SK-N-SH (cell line): Measurements from ENCODE around the gene STON2. TPM values are rescaled to one million over a fixed set of nuclear protein-coding genes. Genes with fewer than 3 reads are reported as not detected.
A peak's percentile ranks its signal among the peaks of the same experiment; 100 is the strongest.

Experiments
- CTCF ChIA-PET: fragments of 300-600, 350-600 bp; formaldehyde crosslinking; extraction: SDS; loops from one replicate; lab custom pipeline; 2021; lab: Yijun Ruan, JAX
- POLR2A ChIA-PET: fragments of 350-600 bp; sonication (Branson Sonifier 250); formaldehyde crosslinking; extraction: SDS; loops from one replicate; lab custom pipeline; 2020; ENCODE audit warnings: antibody characterized with exemption, inconsistent platforms; lab: Yijun Ruan, JAX
- DNase-seq: peaks from one replicate; pipeline ENCODE4 v3.0.0; 2012
- H2AFZ ChIP-seq: fragments of 200-600 bp; sonication (generic); 2 replicates; pipeline ENCODE4 v1.8.1; 2016; ENCODE audit warnings: antibody characterized with exemption, mild to moderate bottlenecking, low read depth
- H3F3A ChIP-seq: fragments of 200-600 bp; sonication (generic); replicated peaks from 2 replicates; pipeline ENCODE3; 2016; ENCODE audit warnings: antibody characterized with exemption, mild to moderate bottlenecking; ENCODE audit not compliant: insufficient read depth
- H3K27ac ChIP-seq, 2 experiments: fragments of 200-500 bp in 1 of 2; fragments of 200-600 bp in 1 of 2; sonication (Bioruptor generic) in 1 of 2; sonication (generic), shearing (Covaris generic) in 1 of 2; 2 replicates each; pipeline versions ENCODE4 v1.5.1 to v1.6.1; 2014 to 2016; ENCODE audit warnings: low read depth in 2 of 2, inconsistent platforms in 1 of 2, low read length in 1 of 2, mild to moderate bottlenecking in 1 of 2, mixed read lengths in 1 of 2
- H3K27me3 ChIP-seq: fragments of 200-600 bp; sonication (generic), shearing (Covaris generic); 2 replicates; pipeline ENCODE4 v1.6.1; 2016; ENCODE audit warnings: mixed run types; ENCODE audit not compliant: insufficient read depth
- H3K36me3 ChIP-seq, 2 experiments: fragments of 200-500 bp in 1 of 2; fragments of 200-600 bp in 1 of 2; sonication (Bioruptor generic) in 1 of 2; sonication (generic) in 1 of 2; replicated peaks in 1 of 2; 2 replicates each; pipeline versions ENCODE3 to v1.5.1; 2014 to 2016; ENCODE audit warnings: low read length in 1 of 2, mild to moderate bottlenecking in 1 of 2; ENCODE audit not compliant: insufficient read depth in 2 of 2, control insufficient read depth in 1 of 2
- H3K4me1 ChIP-seq, 2 experiments: fragments of 200-500 bp in 1 of 2; fragments of 200-600 bp in 1 of 2; sonication (Bioruptor generic) in 1 of 2; sonication (generic), shearing (Covaris generic) in 1 of 2; 2 replicates each; pipeline versions ENCODE4 v1.5.1 to v1.6.1; 2014 to 2016; ENCODE audit warnings: low read depth in 1 of 2, low read length in 1 of 2, mixed run types in 1 of 2; ENCODE audit not compliant: insufficient read depth in 2 of 2, control insufficient read depth in 1 of 2
- H3K4me2 ChIP-seq: fragments of 200-600 bp; sonication (generic), shearing (Covaris generic); 2 replicates; pipeline ENCODE4 v1.6.1; 2017; ENCODE audit warnings: mixed run types
- H3K4me3 ChIP-seq, 2 experiments: fragments of 200-500 bp in 1 of 2; fragments of 200-600 bp in 1 of 2; sonication (Bioruptor generic) in 1 of 2; sonication (generic), shearing (Covaris generic) in 1 of 2; 2 replicates each; pipeline versions ENCODE4 v1.5.1 to v1.8.1; 2014 to 2016; ENCODE audit warnings: low read depth in 2 of 2, inconsistent platforms in 1 of 2, low read length in 1 of 2, mild to moderate bottlenecking in 1 of 2, mixed read lengths in 1 of 2, moderate library complexity in 1 of 2
- H3K79me2 ChIP-seq: fragments of 200-600 bp; sonication (generic); 2 replicates; pipeline ENCODE4 v1.8.1; 2017; ENCODE audit warnings: mild to moderate bottlenecking; ENCODE audit not compliant: insufficient read depth
- H3K9ac ChIP-seq: fragments of 200-600 bp; sonication (generic); 2 replicates; pipeline ENCODE4 v1.6.1; 2017; ENCODE audit warnings: mixed run types
- H3K9me2 ChIP-seq: fragments of 200-600 bp; sonication (generic); 2 replicates; pipeline ENCODE4 v1.6.1; 2017; ENCODE audit warnings: mixed run types
- H3K9me3 ChIP-seq: fragments of 200-600 bp; sonication (generic); 2 replicates; pipeline ENCODE4 v1.6.1; 2017; ENCODE audit warnings: mixed run types, mild to moderate bottlenecking, moderate library complexity
- H4K20me1 ChIP-seq: fragments of 200-600 bp; sonication (generic); 2 replicates; pipeline ENCODE4 v1.6.1; 2017; ENCODE audit warnings: mild to moderate bottlenecking, mixed run types; ENCODE audit not compliant: insufficient read depth
- EP300 ChIP-seq, 2 experiments: IDR thresholded peaks; 2 replicates each; pipeline versions ENCODE4 v1.4.0 to v1.6.1; 2012; ENCODE audit warnings: borderline replicate concordance in 1 of 2, low read depth in 1 of 2, low read length in 1 of 2
- FOXJ3 ChIP-seq: sonication (generic); formaldehyde crosslinking; IDR thresholded peaks from 2 replicates; pipeline ENCODE4 v1.5.1; 2020; ENCODE audit warnings: mild to moderate bottlenecking, missing genetic modification reagents
- JUND ChIP-seq: IDR thresholded peaks from 2 replicates; pipeline ENCODE4 v1.4.0; 2012
- MXI1 ChIP-seq: IDR thresholded peaks from 2 replicates; pipeline ENCODE4 v1.6.1; 2012; ENCODE audit warnings: mild to moderate bottlenecking, low read depth, low read length, improper control_type of control experiment
- NFIC ChIP-seq: IDR thresholded peaks from 2 replicates; pipeline ENCODE4 v1.4.0; 2012; ENCODE audit warnings: borderline replicate concordance
- RCOR1 ChIP-seq: fragments of 150-350 bp; IDR thresholded peaks from 2 replicates; pipeline ENCODE4 v1.6.1; 2017; ENCODE audit warnings: antibody characterized with exemption, low read length
- REST ChIP-seq: IDR thresholded peaks from 2 replicates; pipeline ENCODE4 v1.6.1; 2012; ENCODE audit warnings: mild to moderate bottlenecking, low read depth, low read length, moderate library complexity
- RFX5 ChIP-seq: IDR thresholded peaks from 2 replicates; pipeline ENCODE4 v1.6.1; 2012; ENCODE audit warnings: mild to moderate bottlenecking, improper control_type of control experiment, low read length
- SIN3A ChIP-seq: IDR thresholded peaks from 2 replicates; pipeline ENCODE4 v1.6.1; 2012; ENCODE audit warnings: low read depth, mild to moderate bottlenecking, low read length, moderate library complexity, borderline replicate concordance
- TAF1 ChIP-seq: IDR thresholded peaks from 2 replicates; pipeline ENCODE4 v1.6.1; 2012; ENCODE audit warnings: low read depth, mild to moderate bottlenecking, low read length, moderate library complexity, borderline replicate concordance
- YY1 ChIP-seq: IDR thresholded peaks from 2 replicates; pipeline ENCODE4 v1.4.0; 2012; ENCODE audit warnings: low read depth, mild to moderate bottlenecking
- ZBTB33 ChIP-seq: IDR thresholded peaks from 2 replicates; pipeline ENCODE4 v1.4.0; 2012; ENCODE audit warnings: low read depth, borderline replicate concordance
- WGBS: methylation state at CpG from one replicate; pipeline ENCODE4 v1.1.6; 2017; ENCODE audit warnings: low lambda C conversion rate; 5-methylcytosine and 5-hydroxymethylcytosine counted together
- polyA plus RNA-seq, 3 experiments: library from polyadenylated mRNA; depleted of rRNA; stranded (reverse); fragments of >200 nt; gene quantifications; 2 replicates each; pipeline ENCODE4 v1.2.3, GENCODE V29; 2012
- TF ChIP-seq, protein P1 (sequence below): IDR thresholded peaks from 2 replicates; pipeline ENCODE4 v1.4.0; 2012; ENCODE audit warnings: low read depth

STON2 gene
- polyA plus RNA-seq, 1 of the 3 experiments (the other 2 are of a cell fraction), result not detected

- Histone ChIP-seq H3K9me2 (no peaks in the 10 kb centered on the region), H3K4me2 (no peak overlapping the region), H3K4me3 (no peak overlapping the region), H3K9ac (no peak overlapping the region), H3K36me3 (no peaks in the 10 kb centered on the region), H4K20me1 (no peaks in the 10 kb centered on the region), H3K4me1 (peaks cover 3 to 13% of the 10 kb centered on the region in 2 experiments; a peak in 2 of 4 replicates), H3F3A (no peaks in the 10 kb centered on the region), H3K27ac (no peak overlapping the region), H2AFZ (no peak overlapping the region), H3K79me2 (no peaks in the 10 kb centered on the region), H3K27me3 (no peaks in the 10 kb centered on the region), H3K9me3 (no peaks in the 10 kb centered on the region)
- DNase-seq, result peak; percentile 32
- CTCF ChIA-PET, result interaction anchor here (0.9 kb wide), 1 partner anchor 37 kb away, joined by 3 read pairs; no protein-coding TSS in a partner anchor
- 50% methylated on average over 8 of the region's 8 CpGs for WGBS
- POLR2A ChIA-PET, result interaction anchor here (0.6 kb wide), 1 partner anchor 46 kb away, joined by 3 read pairs; no protein-coding TSS in a partner anchor
- TF ChIP-seq REST, result no peak
- TF ChIP-seq RFX5, result no peak
- no peak for TF ChIP-seq FOXJ3 (CRISPR knock-in tag)
- no peak for TF ChIP-seq TAF1
- TF ChIP-seq YY1, result no peak
- no peak for TF ChIP-seq JUND
- TF ChIP-seq MXI1, result no peak
- no peak for TF ChIP-seq EP300 (IDR thresholded peaks at IDR 0.05; ENCODE audit: borderline replicate concordance in 1 of 2, low read depth in 1 of 2, low read length in 1 of 2)
- TF ChIP-seq NFIC, result no peak
- TF ChIP-seq, protein P1, sequence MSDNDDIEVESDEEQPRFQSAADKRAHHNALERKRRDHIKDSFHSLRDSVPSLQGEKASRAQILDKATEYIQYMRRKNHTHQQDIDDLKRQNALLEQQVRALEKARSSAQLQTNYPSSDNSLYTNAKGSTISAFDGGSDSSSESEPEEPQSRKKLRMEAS, result no peak
- TF ChIP-seq ZBTB33, result no peak
- TF ChIP-seq SIN3A, result no peak
- TF ChIP-seq RCOR1, result no peak
Measured at GRCh38 chr14:81427348-81428058, 27.4 kb upstream of the STON2 start.
